Measurements from ENCODE around the gene CCDC110.
A peak's percentile ranks its signal among the peaks of the same experiment; 100 is the strongest.
"Not testable (repeated sequence)": the region's sequence is repeated elsewhere in the genome, so short reads cannot be mapped to it uniquely, and the experiment has no call there.

CCDC110 gene

DNA sequence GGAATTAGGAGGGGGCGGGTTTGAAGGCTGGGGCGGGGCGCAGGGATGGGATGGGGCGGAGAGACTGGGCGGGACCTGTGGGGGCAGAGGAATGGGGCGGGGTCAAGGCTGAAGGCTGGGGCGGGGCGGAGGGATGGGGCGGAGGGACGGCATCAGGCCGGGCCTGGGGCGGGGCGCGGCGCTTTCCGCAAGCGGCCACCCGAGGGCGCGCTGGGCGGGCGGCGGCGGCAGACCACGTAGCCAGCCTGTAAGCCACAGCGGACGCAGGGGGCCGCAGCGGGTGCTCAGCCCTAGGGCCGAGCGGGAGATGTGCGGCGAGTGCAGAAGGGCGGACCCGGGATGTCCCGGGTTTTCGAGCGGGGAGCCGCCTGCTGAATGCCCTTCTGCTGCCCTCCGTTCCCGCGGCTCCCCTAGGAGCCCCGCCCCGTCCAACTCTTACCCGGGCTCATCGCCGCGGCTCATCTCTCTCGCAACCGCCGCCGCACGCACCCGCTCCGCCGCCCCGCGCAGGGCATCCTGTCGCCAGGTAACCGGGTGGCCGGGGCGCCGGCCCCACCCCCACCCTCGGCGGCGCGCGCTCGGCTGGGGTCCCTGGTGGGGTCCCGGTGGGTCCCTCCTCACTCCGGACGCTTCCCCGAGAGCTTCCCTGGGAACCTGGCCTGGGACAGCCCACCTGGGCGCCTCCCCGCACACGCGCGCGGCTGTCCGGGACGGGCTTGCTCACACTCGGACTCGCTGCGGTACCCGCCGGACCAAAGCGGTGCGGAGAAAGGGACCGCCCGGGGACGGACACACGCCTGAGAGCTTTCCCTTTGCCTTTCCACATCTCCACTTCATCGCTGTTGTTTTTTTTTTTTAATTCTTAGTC, at the start of gene CCDC110:
Gene CCDC110, minus strand, starts transcription at position 499 of the 868 bp plus-strand sequence. Its CDS starts 50 bp downstream, at position 449.
- peak; percentile 89 for DNase-seq

DNA sequence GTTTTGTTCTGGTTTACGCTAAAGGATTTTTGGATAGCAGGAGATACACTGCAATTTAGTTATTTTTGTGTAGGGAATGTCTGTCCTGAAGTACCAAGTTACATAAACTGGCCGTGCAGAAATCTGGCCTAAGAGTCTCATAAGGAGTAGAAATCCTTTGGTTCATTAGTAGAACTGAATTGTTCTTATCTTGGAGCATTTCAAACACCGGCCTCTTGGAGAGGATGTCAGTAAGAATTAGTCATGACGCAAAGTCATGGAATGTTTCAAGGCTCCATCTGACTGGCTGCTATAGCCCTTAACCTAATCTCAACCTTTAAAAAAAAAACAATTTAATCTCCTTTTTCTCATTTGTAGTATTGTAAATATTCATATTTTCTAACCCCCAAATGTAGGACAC, 48.6 kb upstream of the CCDC110 start:
- no peak for DNase-seq

DNA sequence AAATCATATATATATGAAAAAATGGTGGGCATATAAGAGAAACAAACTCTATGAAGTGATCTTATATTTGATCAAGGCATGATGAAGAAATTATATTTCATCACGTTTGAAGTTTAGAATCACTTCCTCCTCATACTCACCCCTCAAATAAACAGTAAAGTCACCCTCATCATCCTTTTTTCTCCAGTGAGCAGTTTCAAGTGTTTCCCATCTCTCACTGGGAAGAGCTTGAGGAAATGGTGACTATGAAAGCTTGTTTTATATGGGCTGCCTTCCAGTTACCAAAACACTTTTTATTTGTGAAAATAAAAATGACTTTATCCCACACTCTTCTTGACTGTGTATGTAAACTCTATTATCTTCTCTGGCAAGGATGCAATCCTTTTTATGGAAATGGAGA, 47.0 kb upstream of the CCDC110 start:
- DNase-seq = no peak

DNA sequence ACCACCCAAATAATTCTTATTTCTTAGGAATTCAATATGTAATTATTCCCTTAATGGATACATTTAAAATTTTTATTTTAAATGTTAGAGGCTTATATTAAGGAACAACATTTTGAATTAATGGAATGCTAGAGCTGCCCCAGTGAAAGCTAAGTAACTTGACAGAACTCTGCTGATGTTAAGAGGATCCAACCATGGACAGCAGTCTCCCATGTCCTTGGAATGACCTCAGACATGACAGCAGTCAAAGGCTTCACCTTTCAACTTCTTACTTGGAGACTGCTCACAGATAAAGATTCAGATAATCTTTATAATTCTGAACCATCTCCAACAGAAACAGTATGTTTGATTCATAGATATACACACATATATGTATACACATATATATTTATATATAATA, 46.5 kb upstream of the CCDC110 start:
- DNase-seq = no peak

DNA sequence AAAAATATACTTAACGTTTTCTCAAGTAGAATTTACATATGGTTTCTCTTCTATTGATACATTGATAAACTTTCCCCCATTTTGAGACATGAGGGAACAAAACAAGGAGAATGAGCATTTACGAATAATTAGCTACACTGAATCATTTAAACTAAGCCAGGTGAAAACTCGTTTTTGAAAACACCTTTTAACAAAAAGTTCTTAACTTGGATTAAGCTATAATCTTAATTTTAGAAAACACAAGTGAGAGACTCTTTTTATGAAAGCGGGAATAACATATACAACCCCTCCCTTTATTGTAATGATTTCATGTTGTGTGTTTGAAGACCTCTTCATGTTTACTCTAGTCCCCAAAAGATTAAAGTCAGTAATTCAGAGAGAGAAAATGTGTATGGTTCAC, 43.7 kb upstream of the CCDC110 start:
- DNase-seq = no peak

DNA sequence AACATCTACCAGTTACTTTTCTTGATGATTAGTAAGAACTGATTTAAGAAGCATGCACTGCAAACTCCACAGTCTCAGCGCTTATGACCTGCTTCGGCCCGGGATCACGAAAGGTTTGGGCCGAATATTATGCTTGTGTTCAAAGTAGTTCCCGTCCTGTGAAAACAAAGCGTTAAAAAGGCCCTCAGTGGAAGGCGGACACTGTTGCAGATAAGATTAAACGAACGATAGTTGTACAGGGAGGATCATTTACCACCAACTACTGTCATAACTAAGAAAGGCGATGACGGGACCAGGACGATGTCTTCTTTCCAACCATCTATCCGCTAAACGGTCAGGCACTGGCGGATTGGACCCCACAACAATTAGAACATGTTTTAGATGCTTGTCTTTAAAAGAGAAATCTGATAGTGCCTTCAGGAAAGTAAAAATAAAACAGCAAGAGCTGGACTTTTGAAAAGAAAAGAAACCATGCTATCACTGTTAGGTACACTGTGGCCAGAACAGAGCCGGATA, 42.7 kb upstream of the CCDC110 start:
- DNase-seq = no peak

DNA sequence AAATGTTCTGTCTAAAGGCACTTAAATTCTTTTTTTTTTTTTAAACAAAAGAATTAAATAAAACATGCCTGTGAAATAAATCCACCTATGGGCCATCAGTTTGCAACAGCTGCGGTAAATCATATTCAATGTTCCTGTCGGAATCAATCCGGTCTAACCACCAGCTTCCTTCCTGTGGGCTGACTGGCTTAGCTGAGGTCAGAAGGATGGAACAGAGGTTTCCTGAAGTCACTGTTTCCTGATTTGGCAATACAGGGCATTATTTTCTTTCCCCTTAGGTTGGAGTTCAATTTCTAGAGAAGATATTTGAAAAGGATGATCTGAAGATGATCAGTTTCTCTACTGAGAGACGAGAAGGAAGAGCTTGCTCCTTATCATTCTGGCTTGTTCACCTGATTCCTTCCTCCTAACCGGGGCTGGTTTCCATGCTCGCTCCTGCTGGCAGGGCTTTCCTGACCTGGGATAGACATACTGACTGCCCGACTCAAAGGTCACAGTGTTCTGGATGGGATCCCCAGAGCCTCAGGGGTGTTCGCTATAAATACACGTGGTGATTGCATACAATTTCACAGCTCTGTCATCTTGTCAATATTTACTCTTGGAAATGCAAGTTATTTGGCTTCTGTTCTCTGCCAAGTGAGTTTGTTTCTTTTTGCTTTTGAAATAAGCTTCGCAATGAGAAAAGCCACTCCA, 42.1 kb upstream of the CCDC110 start:
- DNase-seq = peak; percentile 4 to 17

DNA sequence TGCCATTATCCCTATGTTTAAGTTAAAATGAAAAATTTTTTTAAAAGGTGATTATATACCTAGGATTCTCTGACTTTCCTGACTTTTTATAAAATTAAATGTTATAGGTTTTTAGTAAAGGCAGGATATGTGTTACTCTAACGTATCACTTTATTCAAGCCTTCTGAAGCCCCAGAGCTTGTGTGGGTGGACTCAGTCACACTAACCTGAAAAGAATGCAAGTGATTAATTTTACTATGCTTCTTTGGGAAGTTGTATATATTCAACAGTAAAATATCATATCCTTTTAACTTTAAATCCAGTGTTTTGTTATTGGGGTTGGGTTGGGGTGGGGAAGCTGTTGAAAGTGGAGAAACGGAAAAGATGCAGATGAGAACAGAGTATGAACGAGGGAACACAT, 41.0 kb upstream of the CCDC110 start:
- DNase-seq = no peak

DNA sequence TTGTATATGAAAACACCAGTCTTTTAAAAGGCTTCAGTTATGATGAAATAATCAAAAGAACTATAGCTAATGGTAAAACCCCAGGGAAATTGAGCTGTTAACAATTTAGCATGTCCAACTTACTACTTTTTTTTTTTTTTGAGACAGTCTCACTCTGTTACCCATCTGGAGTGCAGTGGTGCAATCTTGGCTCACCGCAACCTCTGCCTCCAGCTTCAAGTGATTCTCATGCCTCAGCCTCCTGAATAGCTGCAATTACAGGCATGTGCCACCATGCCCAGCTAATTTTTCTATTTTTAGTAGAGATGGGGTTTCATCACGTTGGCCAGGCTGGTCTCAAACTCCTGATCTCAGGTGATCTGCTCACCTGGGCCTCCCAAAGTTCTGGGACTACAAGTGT, 39.7 kb upstream of the CCDC110 start:
- DNase-seq = not testable (repeated sequence)

DNA sequence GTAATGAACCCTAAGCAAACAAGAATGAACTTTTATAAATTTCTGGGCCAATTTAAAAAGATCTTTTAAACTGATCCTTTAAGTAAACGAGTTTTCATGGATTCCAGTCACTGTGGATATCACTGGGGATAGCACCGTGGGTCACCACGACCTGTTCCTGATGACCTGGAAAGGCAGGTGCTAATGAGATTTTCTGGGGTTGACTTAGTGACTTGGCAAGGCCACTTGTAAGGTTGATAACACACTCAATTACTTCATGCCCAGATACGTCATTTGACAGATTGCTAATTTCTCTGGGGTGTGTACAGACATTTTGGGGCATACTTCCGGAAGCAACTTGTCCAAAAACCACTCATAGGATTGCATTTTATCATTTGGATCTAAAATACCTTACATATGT, 39.3 kb upstream of the CCDC110 start:
- no peak for DNase-seq

DNA sequence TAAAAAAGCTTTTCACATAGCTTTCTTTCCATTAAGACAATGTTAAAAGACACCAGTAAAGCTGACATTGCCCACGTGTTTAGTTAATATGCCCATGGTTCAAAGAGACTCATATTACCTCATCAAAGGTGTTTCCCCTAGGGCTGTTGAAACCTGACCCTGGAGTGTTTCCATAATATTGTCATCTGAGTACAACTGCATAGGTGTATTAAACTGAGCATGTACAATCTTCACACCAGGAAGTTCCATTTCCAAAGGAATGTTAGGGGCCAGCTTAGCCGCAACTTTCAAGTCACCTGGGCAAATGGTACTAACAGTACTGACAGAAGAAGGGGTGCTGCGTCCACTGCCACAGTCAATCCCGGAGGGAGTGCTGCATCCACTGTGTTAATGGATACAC, 36.6 kb upstream of the CCDC110 start:
- no peak for DNase-seq

DNA sequence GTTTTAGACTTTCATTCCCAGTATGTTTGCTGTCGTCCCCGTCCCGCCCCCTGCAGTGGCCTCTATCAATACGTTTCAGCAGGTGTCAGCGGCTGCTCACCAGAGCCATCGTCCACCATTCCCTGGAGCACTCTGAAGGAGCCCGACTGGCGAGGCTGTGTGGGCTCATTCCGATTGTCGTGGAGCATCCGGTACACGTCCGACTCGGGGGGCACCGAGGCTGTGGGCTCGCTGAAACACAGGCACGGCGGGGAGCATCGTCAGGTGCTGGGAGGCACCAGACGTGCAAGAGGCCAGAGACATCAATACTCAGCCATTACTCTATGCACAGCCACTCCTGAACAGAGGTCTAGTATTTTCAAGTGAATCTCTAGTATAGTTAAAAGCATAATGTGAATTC, 34.9 kb upstream of the CCDC110 start:
- DNase-seq = no peak

DNA sequence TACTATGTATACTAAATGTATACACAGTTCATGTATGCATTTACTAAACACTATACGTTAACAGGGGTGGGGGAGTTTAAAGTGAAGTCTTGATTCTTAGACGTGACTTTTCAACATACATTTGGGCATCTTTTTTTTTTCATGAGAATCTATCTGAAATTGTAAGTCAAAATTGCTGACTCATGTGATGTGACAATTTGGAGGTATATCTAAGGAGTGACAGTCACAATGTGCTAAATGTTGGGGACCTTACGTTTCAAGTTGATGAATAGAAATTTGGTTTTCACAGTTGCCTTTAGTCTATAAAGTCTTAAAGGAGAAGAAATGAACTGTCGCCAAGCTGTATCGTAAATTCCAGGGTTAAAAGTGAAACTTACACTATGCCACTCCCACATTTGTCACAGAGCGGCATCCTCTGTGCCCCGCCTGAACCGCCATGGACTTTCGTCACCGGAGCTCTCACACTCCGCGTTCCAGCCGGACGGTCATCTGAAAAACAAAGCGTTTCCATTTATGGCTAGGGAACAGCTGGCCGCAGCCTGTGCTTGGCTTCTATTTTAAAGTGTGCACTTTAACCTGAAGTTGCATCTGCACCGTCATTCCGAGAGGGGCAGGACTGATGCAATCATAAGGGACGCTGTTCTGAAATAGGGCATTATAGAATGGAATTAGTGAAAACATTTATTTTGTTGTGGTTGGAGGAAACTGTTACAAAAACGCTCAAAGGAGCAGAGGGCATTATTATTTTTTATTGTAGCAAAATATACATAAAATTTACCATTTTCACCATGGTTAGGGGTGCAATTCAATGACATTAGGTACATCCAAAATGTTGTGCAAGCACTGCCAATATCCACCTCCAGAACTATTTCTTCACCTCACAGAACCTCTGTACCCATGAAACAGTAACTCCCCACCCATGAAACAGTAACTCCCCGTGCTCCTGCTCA, 32.8 kb upstream of the CCDC110 start:
- DNase-seq = no peak

DNA sequence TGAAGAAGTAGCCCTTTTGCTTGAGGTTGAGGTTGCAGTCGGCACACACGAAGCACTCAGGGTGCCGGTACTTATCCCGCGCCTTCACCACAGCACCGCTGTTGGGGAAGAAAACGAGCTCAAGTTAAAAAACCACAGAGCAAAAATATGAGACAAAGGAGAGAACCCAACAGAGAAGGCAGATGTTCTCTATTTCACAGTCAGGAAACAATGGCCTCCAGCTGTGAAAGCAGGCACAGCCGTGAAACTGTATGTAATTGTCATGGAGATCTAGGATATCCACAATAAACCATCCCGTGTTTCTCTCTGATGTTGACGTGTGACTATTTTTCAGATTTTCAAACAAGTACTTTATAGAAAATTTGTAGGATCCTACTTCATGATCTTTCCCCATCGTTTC, 30.9 kb upstream of the CCDC110 start:
- DNase-seq = no peak

DNA sequence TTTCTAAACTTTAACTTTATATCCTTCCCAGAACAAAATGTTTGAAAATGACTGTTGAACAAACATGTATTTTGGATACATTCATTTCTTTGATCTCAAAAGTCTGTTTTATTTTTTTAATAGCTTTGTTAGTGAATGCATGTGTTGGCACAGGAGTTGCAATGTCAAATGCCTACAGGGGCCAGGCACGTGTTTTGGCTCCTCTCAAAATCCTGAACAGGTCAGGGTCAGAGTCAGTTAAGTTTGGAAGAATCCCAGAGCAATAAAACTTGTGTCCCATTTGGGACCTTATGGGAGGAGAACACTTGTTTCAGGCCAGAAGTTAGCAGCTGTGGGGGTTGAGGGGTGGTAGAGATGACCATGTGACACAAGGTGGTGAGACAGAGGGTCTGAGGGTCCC, 29.0 kb upstream of the CCDC110 start:
- DNase-seq = no peak

DNA sequence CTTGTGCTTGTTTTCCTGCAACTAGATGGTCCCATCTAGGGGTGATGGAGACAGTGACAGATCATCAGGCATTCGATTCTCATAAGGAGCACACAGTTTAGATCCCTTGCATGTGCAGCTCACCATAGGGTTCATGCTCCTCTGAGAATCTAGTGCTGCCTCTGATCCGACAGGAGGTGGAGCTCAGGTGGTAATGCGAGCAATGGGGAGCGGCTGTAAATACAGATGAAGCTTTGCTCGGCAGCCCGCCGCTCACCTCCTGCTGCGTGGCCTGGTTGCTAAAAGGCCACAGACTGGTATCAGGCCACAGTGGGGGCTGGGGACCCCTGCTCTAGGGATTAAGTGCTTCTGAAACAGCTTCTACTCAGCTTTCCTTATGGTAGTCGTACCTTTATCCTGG, 28.5 kb upstream of the CCDC110 start:
- no peak for DNase-seq

DNA sequence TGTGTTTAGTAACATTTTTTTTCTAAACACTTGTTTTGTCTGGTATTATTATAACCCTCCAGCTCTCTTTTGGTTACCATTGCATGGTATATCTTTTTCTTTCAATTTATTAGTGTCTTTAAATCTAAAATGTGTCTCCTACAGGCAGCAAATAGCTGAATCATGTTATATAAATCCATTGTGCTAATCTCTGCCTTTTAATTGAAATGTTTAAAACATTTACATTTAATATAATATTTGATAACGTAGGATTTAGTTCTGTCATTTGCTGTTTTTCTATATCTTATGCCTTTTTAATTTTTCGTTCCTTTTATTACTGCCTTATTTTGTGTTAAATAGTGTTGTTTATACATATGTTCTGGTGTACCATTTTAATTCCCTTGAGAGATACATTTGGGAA, 17.1 kb upstream of the CCDC110 start:
- no peak for DNase-seq

DNA sequence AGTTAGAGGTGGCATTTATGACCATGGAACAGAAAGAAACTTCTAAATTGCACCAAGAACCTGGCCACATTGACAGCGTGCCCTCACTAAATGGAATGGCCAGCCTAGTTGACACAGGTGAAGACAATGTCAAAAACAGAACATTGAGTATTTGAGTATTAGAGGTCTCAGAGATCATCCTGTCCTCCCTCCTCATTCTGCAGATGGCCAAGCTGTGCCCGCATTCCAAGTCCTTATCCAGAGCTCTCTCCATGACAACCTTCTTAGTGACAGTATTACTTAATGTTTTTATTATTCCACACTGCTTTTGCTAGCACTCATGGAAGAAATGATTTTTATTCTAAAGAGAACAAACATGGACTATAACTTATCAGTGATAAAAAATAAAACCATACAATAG, 9.9 kb upstream of the CCDC110 start:
- no peak for DNase-seq

DNA sequence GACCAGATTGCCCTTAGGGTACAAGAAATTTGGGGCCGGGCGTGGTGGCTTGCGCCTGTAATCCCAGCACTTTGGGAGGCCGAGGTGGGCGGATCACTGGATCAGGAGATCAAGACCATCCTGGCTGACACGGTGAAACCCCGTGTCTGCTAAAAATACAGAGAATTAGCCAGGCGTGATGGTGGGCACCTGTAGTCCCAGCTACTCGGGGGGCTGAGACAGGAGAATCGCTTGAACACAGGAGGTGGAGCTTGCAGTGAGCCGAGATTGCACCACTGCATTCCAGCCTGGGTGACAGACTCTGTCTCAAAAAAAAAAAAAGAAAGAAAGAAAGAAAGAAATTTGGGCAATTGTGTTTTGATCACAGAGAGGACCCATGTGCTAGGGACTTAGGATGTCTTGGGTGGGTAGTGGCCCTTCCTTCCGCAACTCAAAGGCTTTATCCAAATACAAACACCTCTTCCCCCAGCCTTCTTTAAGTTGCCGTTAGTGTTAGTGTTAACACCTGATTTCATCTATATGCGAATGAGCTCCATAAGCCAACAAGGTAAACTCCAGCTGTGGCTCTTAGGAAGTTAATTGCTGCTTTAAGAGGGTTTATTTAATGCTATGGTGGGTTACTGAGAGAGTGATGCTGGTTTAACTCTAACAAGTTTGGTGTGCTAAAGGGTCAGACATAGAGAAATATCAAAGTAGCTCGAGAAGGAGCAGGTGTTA, 8.6 kb upstream of the CCDC110 start:
- DNase-seq = no peak

DNA sequence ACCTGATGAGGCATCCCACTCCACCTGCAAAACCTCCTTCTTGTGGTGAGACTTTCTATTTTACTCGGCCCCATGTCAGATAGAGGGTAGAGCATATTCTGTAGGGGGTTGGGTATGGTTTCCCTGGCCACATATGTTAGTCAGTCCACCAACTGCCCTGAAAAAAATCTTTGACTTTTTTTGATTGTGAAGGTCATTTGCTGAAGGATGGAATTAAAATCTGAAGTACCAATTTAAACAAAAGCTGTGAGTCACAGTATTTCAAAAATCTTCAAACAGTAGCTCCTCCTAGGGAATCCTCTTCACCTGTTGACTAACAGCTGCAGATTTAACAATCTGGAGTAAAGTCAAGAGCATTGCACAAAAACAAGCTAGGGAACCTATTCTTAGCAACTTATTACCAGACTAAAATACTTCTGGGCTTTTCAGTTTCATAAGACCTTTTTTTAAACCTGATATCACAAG, 8.0 kb upstream of the CCDC110 start:
- DNase-seq = no peak

DNA sequence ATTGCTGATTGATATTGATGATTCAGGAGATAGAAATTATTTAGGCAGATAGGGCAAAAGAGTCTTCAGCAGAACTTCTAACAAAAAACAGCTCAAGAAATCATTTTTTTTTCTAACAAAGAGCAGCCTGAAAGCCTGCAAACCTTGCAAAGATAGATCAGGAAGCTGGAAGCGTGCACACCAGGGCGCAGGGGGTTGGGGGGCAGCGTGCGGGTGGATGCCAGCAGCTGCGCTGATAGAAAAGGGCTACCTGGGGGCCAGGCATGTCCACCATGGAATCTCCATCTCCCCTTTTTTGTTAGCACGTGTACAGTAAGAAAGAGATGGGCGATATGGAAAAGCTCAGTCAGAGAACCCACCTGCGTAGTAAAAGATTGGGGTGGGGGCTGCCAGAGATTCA, 1.7 kb upstream of the CCDC110 start:
- no peak for DNase-seq

DNA sequence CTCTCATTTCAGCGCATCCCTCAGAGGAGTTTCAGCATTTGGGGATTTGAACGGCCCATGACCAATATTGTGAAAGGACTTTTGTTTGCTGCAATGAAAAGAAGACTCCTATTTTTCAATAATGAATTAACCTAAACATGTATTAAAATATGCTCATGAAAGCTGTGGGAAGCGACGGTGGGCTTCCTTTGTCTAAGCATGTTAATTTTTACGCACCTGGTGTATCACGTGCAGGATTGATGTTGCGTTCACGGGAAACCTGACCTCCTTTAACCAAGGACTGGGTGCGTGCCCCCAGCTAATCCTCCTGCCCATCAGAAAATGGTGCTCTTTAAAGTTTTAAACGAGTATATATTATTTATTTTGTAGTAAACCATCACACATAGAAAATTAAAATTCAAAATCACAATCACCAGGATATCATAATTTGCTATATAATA, 590 bp upstream of the CCDC110 start:
- no peak for DNase-seq
